Measurements from ENCODE around the gene SLC17A9.

- TF ChIP-seq CTCF (IDR thresholded peaks at IDR 0.05) (no peak), POLR2A (IDR thresholded peaks at IDR 0.05) (no peak), EP300 (IDR thresholded peaks at IDR 0.05) (no peak), POLR2AphosphoS5 (IDR thresholded peaks at IDR 0.05) (no peak)
Measured at GRCh38 chr20:62971211-62971949, 18.9 kb downstream of the SLC17A9 start.
